Hepatocyte (in vitro differentiated cells): ENCODE results near the gene CCN5.

Source experiments
- EZH2 ChIP-seq: fragments of 200-600 bp; sonication (generic); IDR thresholded peaks from 2 replicates; pipeline ENCODE4 v1.6.1; 2016; ENCODE audit warnings: antibody characterized with exemption, mild to moderate bottlenecking, borderline replicate concordance
- TF ChIP-seq, protein P1 (sequence below): fragments of 200-600 bp; sonication (generic); IDR thresholded peaks from 2 replicates; pipeline ENCODE4 v1.5.1; 2016; ENCODE audit warnings: antibody characterized with exemption, mild to moderate bottlenecking; ENCODE audit not compliant: poor library complexity

DNA sequence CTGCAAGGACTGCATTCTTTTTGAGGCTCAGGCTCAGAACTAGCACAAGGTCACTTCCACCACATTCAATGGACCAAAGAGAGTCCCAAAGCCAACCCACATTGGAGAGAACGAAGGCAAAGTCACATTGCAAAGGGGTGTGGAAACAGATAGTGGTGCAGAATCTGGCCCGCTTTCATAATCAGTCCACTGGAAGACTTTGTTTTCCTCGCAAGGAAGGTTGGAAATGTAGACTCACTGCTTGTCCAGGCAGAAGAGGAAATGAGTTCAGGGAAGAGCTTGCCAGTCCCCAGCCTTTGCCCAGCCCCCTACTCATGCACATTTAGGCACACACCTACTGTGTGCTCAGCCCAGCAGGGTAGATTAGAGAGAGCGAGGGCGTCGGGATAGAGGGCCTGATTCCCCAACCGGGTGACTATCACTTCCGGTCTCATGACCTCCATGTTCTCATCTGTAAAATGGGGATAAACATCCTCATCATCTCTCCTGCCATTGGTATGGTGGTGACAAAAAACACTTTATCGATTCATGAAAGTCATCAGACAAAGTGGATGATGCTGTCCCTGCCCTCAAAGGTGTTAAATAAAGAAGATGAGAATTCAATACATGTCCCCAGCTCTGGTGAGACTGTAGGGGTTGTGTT is 24.3 kb upstream of the CCN5 start:
- TF ChIP-seq, protein P1, sequence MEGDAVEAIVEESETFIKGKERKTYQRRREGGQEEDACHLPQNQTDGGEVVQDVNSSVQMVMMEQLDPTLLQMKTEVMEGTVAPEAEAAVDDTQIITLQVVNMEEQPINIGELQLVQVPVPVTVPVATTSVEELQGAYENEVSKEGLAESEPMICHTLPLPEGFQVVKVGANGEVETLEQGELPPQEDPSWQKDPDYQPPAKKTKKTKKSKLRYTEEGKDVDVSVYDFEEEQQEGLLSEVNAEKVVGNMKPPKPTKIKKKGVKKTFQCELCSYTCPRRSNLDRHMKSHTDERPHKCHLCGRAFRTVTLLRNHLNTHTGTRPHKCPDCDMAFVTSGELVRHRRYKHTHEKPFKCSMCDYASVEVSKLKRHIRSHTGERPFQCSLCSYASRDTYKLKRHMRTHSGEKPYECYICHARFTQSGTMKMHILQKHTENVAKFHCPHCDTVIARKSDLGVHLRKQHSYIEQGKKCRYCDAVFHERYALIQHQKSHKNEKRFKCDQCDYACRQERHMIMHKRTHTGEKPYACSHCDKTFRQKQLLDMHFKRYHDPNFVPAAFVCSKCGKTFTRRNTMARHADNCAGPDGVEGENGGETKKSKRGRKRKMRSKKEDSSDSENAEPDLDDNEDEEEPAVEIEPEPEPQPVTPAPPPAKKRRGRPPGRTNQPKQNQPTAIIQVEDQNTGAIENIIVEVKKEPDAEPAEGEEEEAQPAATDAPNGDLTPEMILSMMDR: no peak
- TF ChIP-seq EZH2: no peak
